Stimulated activated effector memory CD8-positive, alpha-beta T cell treated with anti-CD3 and anti-CD28 coated beads, Interleukin-12 subunit alpha, Interleukin-12 subunit beta, amount 100 ng/mL, for 72 hours (primary cell): Measurements from ENCODE around the gene LRRC71.

Experiments used
- ATAC-seq: fragments of 150-1000 bp; cut with Tn5 transposase; 2 replicates; pipeline ENCODE4 v1.10.0; 2021
- DNase-seq, 2 donors: peaks; one replicate each; pipeline ENCODE4 v3.0.0; 2021 to 2022; ENCODE audit warnings: low spot score in 2 of 2
- H3K27ac Mint-ChIP-seq: one replicate; pipeline ENCODE4 v1.8.0; 2022; ENCODE audit warnings: mild to moderate bottlenecking, mixed read lengths
- H3K36me3 Mint-ChIP-seq: one replicate; pipeline ENCODE4 v1.8.0; 2022; ENCODE audit warnings: mild to moderate bottlenecking, mixed read lengths
- H3K4me1 Mint-ChIP-seq: one replicate; pipeline ENCODE4 v1.8.0; 2022; ENCODE audit warnings: mixed read lengths
- H3K4me3 Mint-ChIP-seq: one replicate; pipeline ENCODE4 v1.8.0; 2022; ENCODE audit warnings: mild to moderate bottlenecking, mixed read lengths
- H3K9me3 Mint-ChIP-seq: one replicate; pipeline ENCODE4 v1.8.0; 2022; ENCODE audit warnings: mixed read lengths

Gene LRRC71

GRCh38 chr1:156898161-156898566 is 22.3 kb upstream of the LRRC71 start:
- ATAC-seq = no peak

GRCh38 chr1:156898971-156899664 is 21.3 kb upstream of the LRRC71 start:
- peaks cover 10% of the 10 kb centered on the region for H3K4me1 Mint-ChIP-seq
- H3K9me3 Mint-ChIP-seq = no peaks in the 10 kb centered on the region
- ATAC-seq (no peak), DNase-seq (no peak)
- no peak overlapping the region for H3K4me3 Mint-ChIP-seq
- peak overlapping the region; percentile 2 for H3K27ac Mint-ChIP-seq
- no peaks in the 10 kb centered on the region for H3K36me3 Mint-ChIP-seq

More at GRCh38 chr1:156898161-156898566, 22.3 kb upstream of the LRRC71 start:
- no peak overlapping the region for H3K4me3 Mint-ChIP-seq
- no peaks in the 10 kb centered on the region for H3K9me3 Mint-ChIP-seq
- DNase-seq = no peak
- H3K4me1 Mint-ChIP-seq = peaks cover 10% of the 10 kb centered on the region
- H3K27ac Mint-ChIP-seq = peak overlapping the region; percentile 88
- no peaks in the 10 kb centered on the region for H3K36me3 Mint-ChIP-seq

GRCh38 chr1:156899956-156900718 is 20.3 kb upstream of the LRRC71 start:
- DNase-seq (no peak), ATAC-seq (no peak)
- Mint-ChIP-seq H3K9me3 (no peaks in the 10 kb centered on the region), H3K27ac (no peak overlapping the region), H3K4me1 (peaks cover 10% of the 10 kb centered on the region), H3K36me3 (no peaks in the 10 kb centered on the region), H3K4me3 (no peak overlapping the region)

- Mint-ChIP-seq H3K36me3 (no peaks in the 10 kb centered on the region), H3K27ac (peak overlapping the region; percentile 63), H3K9me3 (no peaks in the 10 kb centered on the region), H3K4me3 (no peak overlapping the region), H3K4me1 (peaks cover 10% of the 10 kb centered on the region)
- no peak for DNase-seq
- ATAC-seq = no peak
Measured at GRCh38 chr1:156900896-156901589, 19.4 kb upstream of the LRRC71 start.

- Mint-ChIP-seq H3K9me3 (no peaks in the 10 kb centered on the region), H3K4me1 (peaks cover 10% of the 10 kb centered on the region), H3K36me3 (no peaks in the 10 kb centered on the region), H3K4me3 (no peak overlapping the region), H3K27ac (peak overlapping the region; percentile 63)
- DNase-seq (no peak), ATAC-seq (no peak)
Measured at GRCh38 chr1:156901590-156901900, 18.9 kb upstream of the LRRC71 start.

GRCh38 chr1:156901966-156902915 is 18.2 kb upstream of the LRRC71 start:
- H3K4me3 Mint-ChIP-seq = no peak overlapping the region
- ATAC-seq (no peak), DNase-seq (no peak)
- peak overlapping the region; percentile 63 for H3K27ac Mint-ChIP-seq
- H3K4me1 Mint-ChIP-seq = peaks cover 15% of the 10 kb centered on the region
- no peaks in the 10 kb centered on the region for H3K9me3 Mint-ChIP-seq
- no peaks in the 10 kb centered on the region for H3K36me3 Mint-ChIP-seq

GRCh38 chr1:156903328-156904091 is 16.9 kb upstream of the LRRC71 start:
- H3K36me3 Mint-ChIP-seq = no peaks in the 10 kb centered on the region
- DNase-seq = no peak
- peaks cover 7% of the 10 kb centered on the region for H3K4me1 Mint-ChIP-seq
- H3K4me3 Mint-ChIP-seq = no peak overlapping the region
- no peak for ATAC-seq
- no peak overlapping the region for H3K27ac Mint-ChIP-seq
- no peaks in the 10 kb centered on the region for H3K9me3 Mint-ChIP-seq

GRCh38 chr1:156904187-156904959 is 16.1 kb upstream of the LRRC71 start:
- no peaks in the 10 kb centered on the region for H3K36me3 Mint-ChIP-seq
- H3K9me3 Mint-ChIP-seq = no peaks in the 10 kb centered on the region
- H3K4me3 Mint-ChIP-seq = no peak overlapping the region
- ATAC-seq (no peak), DNase-seq (no peak)
- peaks cover 6% of the 10 kb centered on the region for H3K4me1 Mint-ChIP-seq
- no peak overlapping the region for H3K27ac Mint-ChIP-seq

- Mint-ChIP-seq H3K36me3 (no peaks in the 10 kb centered on the region), H3K4me1 (peaks cover 6% of the 10 kb centered on the region), H3K27ac (no peak overlapping the region), H3K9me3 (no peaks in the 10 kb centered on the region), H3K4me3 (no peak overlapping the region)
- DNase-seq (no peak), ATAC-seq (no peak)
Measured at GRCh38 chr1:156905176-156905575, 15.3 kb upstream of the LRRC71 start.

GRCh38 chr1:156905651-156906050 is 14.8 kb upstream of the LRRC71 start:
- ATAC-seq (no peak), DNase-seq (no peak)
- H3K9me3 Mint-ChIP-seq = no peaks in the 10 kb centered on the region
- no peak overlapping the region for H3K4me3 Mint-ChIP-seq
- no peak overlapping the region for H3K27ac Mint-ChIP-seq
- no peaks in the 10 kb centered on the region for H3K36me3 Mint-ChIP-seq
- H3K4me1 Mint-ChIP-seq = peaks cover 10% of the 10 kb centered on the region

GRCh38 chr1:156906206-156906906 is 14.1 kb upstream of the LRRC71 start:
- DNase-seq (no peak), ATAC-seq (no peak)
- Mint-ChIP-seq H3K4me3 (no peak overlapping the region), H3K36me3 (no peaks in the 10 kb centered on the region), H3K9me3 (no peaks in the 10 kb centered on the region), H3K27ac (no peak overlapping the region), H3K4me1 (peaks cover 16% of the 10 kb centered on the region)

- H3K4me3 Mint-ChIP-seq = no peak overlapping the region
Measured at GRCh38 chr1:156908541-156908940, 11.9 kb upstream of the LRRC71 start.

GRCh38 chr1:156908955-156909354 is 11.5 kb upstream of the LRRC71 start:
- H3K4me3 Mint-ChIP-seq = no peak overlapping the region
- no peaks in the 10 kb centered on the region for H3K36me3 Mint-ChIP-seq
- H3K9me3 Mint-ChIP-seq = no peaks in the 10 kb centered on the region
- ATAC-seq (no peak), DNase-seq (no peak)
- no peak overlapping the region for H3K27ac Mint-ChIP-seq
- peaks cover 16% of the 10 kb centered on the region for H3K4me1 Mint-ChIP-seq

More at GRCh38 chr1:156908541-156908940, 11.9 kb upstream of the LRRC71 start:
- Mint-ChIP-seq H3K36me3 (no peaks in the 10 kb centered on the region), H3K4me1 (peaks cover 16% of the 10 kb centered on the region), H3K27ac (no peak overlapping the region), H3K9me3 (no peaks in the 10 kb centered on the region)
- no peak for ATAC-seq
- DNase-seq = no peak
